Skin of body (tissue), 2 donors: ENCODE data around the gene DDX51. TPM values are rescaled to one million over a fixed set of nuclear protein-coding genes. Genes with fewer than 3 reads are reported as not detected.

Experiments used
- DNase-seq: peaks from one replicate; lab custom pipeline; 2025; lab: John Stamatoyannopoulos, UW
- total RNA-seq: library from RNA; depleted of rRNA; stranded (reverse); fragments of >200 nt; gene quantifications from one replicate; pipeline ENCODE4 v1.2.3, GENCODE V29; 2014

The DDX51 gene
- total RNA-seq, 1 donor from 2014 or later: 9.9 TPM

DNA sequence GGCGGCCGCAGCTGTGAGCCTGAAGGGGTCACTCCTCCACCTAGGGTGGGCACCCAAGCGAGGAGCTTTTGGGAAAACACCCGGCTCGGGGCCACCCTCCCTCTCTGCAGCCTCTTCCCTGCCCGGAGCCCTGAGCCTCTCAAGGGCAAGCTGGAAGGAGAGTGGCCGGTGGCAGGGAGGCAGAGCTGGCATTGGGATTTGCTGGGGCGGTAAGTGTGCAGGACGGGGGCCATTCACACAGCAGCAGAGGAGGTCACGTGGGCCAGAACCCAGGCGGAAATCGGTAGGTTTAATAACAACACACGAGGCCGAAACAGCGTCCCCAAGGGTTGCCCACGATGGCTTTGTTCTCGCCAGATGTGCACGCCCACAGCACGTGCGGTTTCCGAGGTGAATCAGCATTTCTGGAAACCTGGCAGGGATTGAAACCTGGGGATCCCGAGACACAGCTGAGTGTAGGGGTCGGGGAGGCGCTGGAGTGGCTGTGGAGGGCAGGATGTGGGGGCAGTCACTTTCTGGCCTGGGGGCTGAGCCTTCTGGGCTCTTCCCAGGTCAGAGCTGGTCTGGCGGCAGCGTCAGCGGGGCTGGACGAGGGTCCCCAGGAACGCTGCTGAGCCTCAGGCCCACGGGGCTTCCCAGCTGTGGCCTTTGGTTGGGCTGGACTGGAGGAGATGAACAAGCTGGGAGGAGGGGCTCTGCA is 23.6 kb upstream of the DDX51 start:
- no peak for DNase-seq

DNA sequence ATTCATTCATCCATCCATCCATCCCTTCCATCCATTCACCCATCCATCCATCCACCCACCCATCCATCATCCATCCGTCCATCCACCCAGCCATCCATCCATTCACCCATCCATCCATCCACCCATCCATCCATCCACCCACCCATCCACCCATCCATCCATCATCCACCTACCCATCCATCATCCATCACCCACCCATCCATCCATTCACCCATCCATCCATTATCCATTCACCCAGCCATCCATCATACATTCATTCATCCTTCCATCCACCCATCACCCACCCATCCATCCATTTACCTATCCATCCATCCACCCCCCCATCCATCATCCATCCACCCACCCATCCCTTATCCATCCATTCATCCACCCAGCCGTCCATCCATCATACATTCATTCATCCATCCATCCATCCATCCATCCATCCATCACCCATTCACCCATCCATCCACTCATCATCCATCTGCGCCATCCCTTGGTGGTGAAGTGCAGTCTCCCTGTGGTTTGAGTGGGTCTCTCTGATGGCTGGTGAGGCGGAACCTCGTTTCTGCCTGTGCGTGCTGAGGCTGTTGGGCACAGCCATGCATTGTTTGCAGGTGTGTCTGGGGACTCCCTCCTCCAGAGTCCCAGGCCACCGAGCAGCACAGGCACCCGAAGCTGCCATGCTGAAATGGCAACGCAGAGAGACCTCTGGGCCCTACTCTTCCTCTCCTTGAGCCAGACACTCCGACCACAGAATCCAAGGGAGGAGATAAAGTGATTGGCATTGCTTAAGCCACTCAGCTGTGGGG is 22.9 kb upstream of the DDX51 start:
- no peak for DNase-seq

DNA sequence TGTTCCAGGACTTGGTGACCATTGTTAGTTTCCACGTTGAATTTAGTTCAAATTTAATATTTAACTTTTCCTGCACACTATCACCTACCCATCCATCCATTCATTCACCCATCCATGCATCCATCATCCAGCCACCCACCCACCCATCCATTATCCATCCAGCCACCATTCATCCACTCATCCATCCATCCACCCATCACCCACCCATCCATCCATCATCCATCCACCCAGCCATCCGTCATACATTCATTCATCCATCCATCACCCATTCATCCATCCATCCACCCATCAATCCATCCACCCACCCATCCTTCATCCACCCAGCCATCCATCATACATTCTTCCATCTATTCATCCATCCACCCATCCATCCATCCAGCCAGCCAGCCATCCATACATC is 22.0 kb upstream of the DDX51 start:
- no peak for DNase-seq

DNA sequence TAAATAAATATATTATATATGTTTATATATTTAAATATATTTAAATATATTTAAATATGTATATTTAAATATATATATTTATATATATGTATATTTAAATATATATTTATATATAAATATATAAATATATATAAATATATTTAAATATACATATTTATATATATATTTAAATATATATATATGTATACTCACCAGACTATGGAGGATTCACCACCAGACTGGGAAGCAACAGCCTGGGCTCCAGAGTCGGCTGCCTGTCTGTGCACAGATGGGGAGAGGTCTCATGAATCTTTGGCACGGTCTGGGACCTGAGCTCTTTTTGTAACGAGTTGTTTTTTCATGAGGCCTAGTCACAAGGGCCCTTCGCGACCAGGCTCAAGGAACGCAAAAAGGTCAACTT is 21.5 kb upstream of the DDX51 start:
- DNase-seq: no peak

DNA sequence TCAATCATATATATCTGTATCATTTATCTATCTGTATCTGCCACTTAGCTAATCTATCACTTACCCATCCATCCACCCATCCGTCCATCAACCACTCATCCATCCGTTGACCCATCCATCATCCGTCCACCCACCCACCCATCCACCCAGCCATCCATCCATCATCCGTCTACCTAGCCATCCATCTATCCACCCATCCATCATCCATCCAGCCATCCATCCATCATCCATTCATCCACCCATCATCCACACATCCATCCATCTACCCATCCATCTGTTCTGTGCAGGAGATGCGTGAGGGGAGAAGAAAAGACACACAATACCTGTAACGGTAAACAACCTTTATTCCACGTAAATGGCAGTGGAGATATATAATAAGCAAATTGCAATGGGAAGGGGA is 20.3 kb upstream of the DDX51 start:
- DNase-seq: no peak

DNA sequence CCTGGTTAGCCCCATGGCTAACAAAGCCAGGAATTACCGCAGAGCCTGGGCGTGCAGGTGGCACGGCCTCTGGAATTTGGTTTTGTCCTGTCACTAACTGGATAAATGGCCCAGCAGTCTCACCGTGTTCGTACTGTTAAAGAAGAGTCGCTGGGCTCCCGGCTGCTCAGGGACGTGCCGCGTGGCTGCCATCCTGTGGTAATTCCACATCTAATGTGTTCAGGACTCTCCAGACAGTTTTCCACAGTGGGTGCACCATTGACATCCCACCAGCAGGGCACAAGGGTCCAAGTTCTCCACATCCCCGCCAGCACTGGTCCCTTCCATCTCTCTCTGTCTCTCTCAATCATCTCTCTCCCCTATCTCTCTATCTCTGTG is 19.8 kb upstream of the DDX51 start:
- no peak for DNase-seq

DNA sequence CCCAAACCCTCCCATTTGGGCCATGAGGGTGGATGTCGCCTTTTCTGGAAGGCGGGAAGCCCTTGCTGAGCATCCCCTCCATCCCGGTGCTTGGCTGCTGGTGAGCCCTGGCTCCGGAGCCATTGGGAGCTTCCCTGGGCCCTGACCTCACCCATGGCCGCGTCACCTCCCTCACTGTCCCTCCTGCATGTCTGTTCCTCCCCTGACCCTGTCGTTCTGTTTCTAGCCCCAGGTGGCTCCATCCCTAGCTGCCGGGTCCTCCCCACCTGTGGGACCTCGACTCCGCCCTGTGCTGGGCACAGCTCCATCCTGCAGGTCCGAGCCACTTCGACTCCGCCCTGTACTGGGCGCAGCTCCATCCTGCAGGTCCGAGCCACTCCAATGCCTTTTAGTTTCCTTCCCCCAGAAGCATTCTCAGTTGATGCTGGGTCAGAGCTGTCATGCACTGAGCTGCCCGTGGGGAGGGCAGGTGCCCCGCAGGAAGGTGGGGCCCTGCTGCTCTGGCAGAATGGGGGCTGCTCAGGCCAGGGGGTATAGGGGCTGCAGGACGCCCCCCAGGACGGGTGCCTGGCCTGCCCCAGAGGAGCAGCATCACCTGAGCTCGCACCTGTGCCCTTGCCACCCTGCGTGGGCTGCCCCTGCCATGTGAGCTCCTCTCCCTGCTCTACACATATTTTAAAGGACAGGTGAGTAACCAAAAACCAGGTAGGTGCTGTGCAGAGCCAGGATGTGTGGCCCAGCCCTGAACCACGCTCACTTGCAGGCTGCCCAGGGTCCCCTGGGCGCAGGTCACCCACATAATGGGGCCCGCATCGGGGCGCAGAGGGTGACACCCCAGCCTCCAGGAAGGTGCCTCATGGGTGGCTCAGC is 19.2 kb upstream of the DDX51 start:
- DNase-seq: no peak

DNA sequence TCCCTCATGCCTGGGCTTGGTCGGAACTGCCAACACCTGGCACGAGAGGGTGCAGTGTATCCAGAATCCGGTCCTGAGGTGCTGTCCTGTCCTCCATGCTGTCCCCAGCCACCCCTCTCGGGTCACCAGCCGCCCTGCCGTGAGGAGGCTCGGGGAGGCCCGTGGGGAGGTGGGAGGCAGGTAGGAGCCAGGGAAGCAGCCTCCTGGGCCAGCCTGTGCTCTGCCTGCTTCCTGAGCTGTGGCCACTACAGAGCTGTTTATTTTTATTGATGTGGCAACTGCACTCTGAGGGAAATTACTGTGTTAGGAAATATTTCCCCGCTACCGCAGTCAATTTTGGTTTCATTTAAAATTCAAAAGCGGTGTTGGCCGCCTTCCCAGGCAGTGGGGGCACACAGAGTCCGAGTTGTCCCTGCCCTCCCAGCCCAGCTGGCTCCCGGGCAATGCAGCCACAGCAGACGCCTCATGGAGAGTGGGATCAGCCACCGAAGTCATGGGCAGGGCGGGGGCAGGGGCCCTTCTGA is 18.5 kb upstream of the DDX51 start:
- DNase-seq: peak; percentile 16

DNA sequence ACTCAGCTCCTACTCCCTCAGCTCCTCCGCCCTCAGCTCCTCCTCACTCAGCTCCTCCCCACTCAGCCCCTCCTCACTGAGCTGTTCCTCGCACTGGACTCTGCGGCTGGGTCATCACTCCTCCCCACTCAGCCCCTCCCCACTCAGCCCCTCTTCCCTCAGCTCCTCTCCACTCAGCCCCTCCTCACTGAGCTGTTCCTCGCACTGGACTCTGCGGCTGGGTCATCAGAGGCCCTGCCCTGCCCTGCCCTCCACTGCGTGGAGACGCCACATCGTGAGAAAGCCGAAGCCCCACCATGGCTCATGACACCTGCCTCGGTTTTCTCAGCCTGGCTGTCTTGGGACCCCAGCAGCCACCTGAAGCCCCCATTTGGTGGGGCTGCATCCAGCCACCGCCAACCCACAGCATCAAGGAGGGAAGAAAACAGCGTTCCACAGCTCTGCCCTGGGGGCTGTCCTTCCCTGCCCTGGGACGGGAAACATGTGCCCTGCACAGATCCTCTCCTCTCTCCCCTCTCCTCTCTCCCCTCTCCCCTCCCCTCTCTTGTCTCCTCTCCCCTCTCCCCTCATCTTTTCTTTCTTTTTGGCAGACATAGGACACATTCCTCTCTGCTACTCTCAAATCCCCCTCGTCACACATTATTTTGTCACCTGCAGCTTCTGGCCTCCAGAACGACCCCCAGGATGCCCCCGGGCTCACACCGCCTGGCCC is 17.8 kb upstream of the DDX51 start:
- no peak for DNase-seq

DNA sequence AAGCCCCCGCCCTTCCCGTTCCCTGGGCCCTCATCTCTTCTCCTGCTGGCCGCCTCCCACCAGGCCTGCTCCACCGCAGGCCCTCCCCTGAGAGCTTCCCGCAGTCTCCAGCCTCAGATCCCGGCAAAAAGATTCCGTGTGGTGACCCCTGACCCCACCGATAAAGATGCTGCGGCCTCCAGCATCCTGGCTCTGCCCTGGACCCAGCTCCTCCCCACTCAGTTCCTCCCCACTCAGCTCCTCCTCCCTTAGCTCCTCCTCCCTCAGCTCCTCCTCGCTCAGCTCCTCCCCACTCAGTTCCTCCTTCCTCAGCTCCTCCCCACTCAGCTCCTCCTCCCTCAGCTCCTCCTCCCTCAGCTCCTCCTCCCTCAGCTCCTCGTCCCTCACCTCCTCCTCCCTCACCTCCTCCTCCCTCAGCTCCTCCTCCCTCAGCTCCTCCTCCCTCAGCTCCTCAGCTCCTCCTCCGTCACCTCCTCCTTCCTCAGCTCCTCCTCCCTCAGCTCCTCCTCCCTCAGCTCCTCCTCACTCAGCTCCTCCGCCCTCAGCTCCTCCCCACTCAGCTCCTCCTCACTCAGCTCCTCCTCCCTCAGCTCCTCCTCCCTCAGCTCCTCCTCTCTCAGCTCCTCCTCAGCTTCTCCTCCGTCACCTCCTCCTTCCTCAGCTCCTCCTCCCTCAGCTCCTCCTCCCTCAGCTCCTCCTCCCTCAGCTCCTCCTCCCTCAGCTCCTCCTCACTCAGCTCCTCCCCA is 17.1 kb upstream of the DDX51 start:
- no peak for DNase-seq

DNA sequence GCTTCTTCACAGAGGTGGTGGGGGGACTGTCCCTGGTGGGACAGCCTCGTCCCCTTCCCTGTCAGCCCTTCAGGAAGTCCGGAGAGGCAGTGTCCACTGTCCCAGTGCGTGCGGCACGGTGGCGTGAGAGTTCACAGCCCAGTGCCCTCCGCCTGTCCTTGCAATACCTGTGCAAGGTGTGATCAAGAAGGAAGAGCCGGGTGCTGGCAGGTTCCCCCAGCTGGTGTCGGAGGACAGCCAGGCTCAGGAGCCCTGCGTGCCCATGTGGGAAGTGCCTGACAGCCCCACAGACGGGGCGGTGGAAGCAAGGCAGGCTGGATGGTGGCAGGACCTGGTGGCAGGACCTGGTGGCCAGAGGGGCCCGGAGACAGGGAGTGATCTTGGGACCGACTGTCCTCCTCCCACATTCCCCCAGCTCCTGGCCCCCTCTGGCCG is 16.5 kb upstream of the DDX51 start:
- DNase-seq: no peak

DNA sequence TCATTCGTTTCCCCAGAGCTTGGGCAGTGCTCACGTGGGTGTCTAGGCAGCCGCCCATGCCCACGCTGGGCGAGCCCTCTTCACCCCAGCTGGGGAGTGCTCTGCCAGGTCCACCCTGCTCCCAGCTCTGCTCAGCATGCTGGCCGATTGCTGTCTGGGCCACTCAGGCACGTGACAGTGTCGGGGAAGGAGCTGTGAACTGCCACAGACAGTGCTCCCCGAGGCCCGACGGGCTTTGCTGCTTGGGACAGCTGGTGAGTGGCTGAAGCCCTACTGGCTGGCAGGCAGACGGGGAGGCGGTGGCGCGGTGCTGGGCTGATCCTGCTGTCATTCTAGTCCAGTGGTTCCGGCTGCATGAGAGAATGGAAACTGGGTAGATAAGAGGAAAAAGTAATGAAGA is 15.9 kb upstream of the DDX51 start:
- no peak for DNase-seq

DNA sequence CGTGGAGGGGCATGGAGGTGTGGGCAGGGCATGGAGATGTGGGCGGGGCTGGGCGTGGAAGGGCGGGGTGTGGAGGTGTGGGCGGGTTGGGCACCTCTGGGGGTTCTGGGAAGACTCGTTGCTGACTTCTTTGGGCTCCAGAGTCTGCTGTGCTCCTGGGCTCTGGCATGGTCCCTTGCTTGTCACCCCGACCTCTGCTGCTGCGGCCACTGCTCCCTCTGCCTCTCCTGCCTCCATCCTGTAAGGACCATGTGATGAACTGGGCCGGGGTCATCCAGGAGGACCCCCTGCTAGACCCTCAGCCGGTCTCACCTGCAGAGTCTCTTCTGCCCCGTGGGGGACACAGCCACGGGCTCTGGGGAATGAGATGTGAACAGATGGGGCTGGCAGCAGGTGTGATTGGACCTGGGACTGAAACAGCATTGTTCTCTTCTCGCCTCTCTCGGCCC is 15.5 kb upstream of the DDX51 start:
- no peak for DNase-seq

DNA sequence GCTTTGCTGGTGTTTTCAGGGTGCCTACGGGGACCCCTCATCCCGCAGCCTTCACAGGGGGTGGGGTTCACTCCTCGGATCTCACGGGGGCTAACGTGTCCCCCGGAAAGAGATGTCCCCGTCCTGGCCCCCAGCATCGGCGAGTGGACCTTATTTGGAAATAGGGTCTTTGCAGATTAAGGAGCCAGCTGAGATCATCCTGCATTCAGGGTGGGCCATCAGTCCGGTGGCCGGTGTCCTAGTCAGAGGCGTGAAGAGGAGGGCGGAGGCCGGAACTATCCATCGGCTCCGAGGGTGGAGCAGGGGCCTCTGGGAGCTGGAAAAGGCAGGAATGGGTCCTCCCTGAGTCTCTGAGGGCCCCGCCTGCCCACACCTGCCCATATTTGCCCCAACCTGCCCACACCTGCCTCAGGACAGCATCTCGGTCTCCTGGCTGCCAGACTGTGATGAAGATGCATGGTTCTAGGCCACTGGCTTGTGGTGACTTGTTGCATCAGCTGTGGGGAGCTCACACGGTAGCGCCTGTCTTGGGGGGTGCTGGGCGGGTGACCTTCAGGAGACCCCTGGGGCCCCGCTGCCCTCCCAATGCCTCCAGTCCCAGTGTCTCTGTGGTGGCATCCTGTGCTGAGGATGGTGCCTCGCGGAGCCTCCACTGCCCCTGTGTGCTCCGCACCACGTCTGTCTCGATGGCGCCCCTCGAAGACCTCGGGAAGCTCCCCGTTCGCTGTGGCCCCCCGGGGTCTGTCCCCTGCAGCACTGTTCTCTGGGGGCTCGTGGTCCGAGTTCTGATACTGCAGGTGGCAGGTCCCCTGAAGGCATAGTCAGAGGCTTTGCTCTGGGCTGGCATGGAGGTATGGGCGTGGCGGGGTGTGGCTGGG is 14.8 kb upstream of the DDX51 start:
- no peak for DNase-seq

DNA sequence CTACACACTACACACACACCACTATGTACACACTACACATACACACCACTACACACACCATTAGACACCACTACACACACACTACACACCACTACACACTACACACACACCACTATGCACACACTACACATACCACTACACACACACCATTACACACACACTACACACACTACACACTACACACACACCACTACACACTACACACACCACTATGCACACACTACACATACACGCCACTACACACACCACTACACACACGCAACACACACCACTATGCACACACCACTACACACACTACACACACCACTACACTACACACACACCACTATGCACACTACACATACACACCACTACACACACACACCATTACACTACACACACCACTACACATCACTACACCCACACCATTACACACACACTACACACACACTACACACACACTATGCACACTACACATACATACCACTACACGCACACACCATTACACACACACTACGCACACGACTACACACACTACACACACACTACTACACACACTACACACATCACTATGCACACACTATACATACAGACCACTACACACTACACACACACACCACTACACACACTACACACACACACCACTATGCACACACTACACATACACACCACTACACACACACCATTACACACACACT is 13.8 kb upstream of the DDX51 start:
- no peak for DNase-seq

DNA sequence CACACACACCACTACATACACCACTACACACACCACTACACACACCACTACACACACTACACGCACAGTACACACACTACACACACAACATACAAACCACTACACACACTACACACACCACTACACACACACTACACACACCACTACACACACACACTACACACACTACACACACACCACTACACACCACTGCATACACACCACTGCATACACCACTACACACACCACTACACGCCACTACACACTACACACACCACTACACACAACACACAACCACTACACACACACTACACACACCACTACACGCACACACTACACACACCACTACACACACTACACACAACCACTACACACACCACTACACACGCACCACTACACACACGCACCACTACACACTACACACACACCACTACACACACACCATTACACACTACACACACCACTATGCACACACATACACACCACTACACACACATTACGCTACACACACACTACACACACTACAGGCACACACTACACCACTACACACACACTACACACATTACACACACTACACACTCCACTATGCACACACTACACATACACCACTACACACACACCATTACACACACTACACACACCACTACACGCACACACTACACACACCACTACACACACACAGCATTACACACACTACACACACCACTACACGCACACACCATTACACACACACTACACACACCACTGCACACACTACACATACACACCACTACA is 12.6 kb upstream of the DDX51 start:
- DNase-seq: no peak

DNA sequence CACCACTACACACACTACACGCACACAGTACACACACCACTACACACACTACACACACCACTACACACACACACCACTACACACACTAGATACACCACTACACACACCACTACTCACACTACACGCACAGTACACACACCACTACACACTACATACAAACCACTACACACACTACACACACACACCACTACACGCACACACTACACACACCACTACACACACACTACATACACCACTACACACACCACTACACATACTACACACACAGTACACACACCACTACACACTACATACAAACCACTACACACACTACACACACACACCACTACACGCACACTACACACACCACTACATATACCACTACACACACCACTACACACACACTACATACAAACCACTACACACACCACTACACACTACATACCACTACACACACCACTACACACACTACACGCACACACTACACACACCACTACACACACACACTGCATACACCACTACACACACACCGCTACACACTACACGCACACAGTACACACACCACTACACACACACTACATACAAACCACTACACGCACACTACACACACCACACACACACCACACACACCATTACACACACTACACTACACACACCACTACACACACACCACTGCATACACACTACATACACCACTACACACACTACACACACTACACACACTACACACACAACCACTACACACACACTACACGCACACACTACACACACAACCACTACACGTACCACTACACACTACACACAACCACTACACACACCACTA is 11.9 kb upstream of the DDX51 start:
- no peak for DNase-seq
